ENCODE measurements around the gene TMEM150C. TPM values are rescaled to one million over a fixed set of nuclear protein-coding genes. Genes with fewer than 3 reads are reported as not detected.
"Not testable (repeated sequence)": the region's sequence is repeated elsewhere in the genome, so short reads cannot be mapped to it uniquely, and the experiment has no call there.

The TMEM150C gene
- total RNA-seq, 1 experiment from 2014 or later: 2.7 TPM

DNA sequence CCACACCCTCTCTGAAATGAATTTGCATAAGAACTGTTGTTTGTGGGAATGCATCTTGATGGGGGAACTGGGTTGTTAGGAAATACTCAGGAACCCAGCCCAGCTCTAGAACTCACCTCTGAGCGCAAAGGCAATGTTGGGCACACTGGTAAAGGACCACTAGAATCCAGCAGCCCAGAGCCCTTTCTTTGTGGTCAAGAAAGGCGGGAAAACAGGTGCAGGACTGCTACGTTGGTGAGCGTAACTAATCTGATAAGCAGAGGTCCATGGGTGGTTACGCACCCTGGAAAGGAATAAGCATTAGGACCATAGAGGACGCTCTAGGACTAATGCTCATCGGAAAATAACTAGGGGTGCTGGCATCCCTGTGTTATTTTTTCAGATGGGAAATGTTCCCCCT, 85.9 kb downstream of the TMEM150C start:
- H3K9me3 Mint-ChIP-seq; H3K56ac ChIP-seq (ENCODE audit: insufficient read length, low read depth, low read length); H3K4me1 ChIP-seq (ENCODE audit: insufficient read depth, low read length); H3K23ac ChIP-seq (ENCODE audit: insufficient read length, low read depth, low read length); H3K18ac ChIP-seq (ENCODE audit: insufficient read length, low read depth, low read length); H3K79me1 ChIP-seq (ENCODE audit: insufficient read depth, low read depth, low read length, poor library complexity, severe bottlenecking); H3K4me3 Mint-ChIP-seq; H3K27ac Mint-ChIP-seq; H4K91ac ChIP-seq (ENCODE audit: insufficient read length, low read depth, low read length); H3K36me3 Mint-ChIP-seq (ENCODE audit: insufficient read depth in 1 of 3, low read depth in 3 of 3); H3K14ac ChIP-seq (ENCODE audit: insufficient read depth, low read length); H3K79me2 ChIP-seq (ENCODE audit: insufficient read depth, low read length); H4K5ac ChIP-seq (ENCODE audit: insufficient read length, low read depth, low read length); H3K27me3 Mint-ChIP-seq (ENCODE audit: low read depth); H3K9me3 ChIP-seq (ENCODE audit: control insufficient read depth, low read depth, low read length); H2AK5ac ChIP-seq (ENCODE audit: insufficient read length, low read length); H2BK120ac ChIP-seq (ENCODE audit: low read depth, low read length, poor library complexity, severe bottlenecking); H3K27me3 ChIP-seq (ENCODE audit: insufficient read depth, low read length); H3K27ac ChIP-seq (ENCODE audit: insufficient read length, low read depth, low read length); H2BK12ac ChIP-seq (ENCODE audit: insufficient read length, low read depth, low read length); H2BK20ac ChIP-seq (ENCODE audit: low read depth, low read length, poor library complexity, severe bottlenecking); H3T11ph ChIP-seq (ENCODE audit: low read length); H2BK5ac ChIP-seq (ENCODE audit: insufficient read length, low read length); H3K4ac ChIP-seq (ENCODE audit: low read depth, low read length); H3K23me2 ChIP-seq (ENCODE audit: insufficient read length, low read depth, low read length, poor library complexity, severe bottlenecking); H3K4me2 ChIP-seq (ENCODE audit: insufficient read depth, insufficient read length, low read length); H4K20me1 ChIP-seq (ENCODE audit: control insufficient read depth, insufficient read depth, insufficient read length); H2BK15ac ChIP-seq (ENCODE audit: low read depth, low read length); H4K8ac ChIP-seq (replicated peaks; ENCODE audit: insufficient read length, low read depth, low read length); DNase-seq; H2AFZ ChIP-seq (ENCODE audit: low read length); H3K9ac ChIP-seq (ENCODE audit: extremely low read depth, insufficient read length, low read length): not testable (repeated sequence)
- peaks cover 21 to 27% of the 10 kb centered on the region in 2 experiments for H3K4me1 Mint-ChIP-seq
- WGBS (ENCODE audit: extremely low coverage, insufficient read length, low lambda C conversion rate): no CpG with 5 or more reads among the region's 7 CpGs
